HG03139 (cell line): ENCODE data around the gene ZNF792.
"Not testable (repeated sequence)": the region's sequence is repeated elsewhere in the genome, so short reads cannot be mapped to it uniquely, and the experiment has no call there.

ENCODE experiments used
- ATAC-seq: cut with Tn5 transposase; IDR thresholded peaks from one replicate; pipeline ENCODE4 v1.9.1; 2021; ENCODE audit not compliant: unreplicated experiment

Gene ZNF792

DNA sequence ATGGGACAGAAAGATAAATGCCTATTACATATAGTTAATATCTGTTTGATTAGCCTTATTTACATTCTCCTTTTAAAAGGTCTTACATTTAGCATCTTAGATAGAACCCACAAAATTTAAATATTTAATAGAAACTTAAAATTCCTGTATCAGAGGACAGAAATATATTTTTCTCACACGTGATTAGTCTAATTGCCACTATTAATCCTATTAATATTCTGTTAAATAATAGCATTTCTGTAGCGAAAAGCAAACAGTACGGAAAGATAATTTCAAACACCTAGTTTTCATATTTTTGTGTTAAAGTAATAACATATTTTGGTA, 37.7 kb downstream of the ZNF792 start:
- ATAC-seq = no peak

DNA sequence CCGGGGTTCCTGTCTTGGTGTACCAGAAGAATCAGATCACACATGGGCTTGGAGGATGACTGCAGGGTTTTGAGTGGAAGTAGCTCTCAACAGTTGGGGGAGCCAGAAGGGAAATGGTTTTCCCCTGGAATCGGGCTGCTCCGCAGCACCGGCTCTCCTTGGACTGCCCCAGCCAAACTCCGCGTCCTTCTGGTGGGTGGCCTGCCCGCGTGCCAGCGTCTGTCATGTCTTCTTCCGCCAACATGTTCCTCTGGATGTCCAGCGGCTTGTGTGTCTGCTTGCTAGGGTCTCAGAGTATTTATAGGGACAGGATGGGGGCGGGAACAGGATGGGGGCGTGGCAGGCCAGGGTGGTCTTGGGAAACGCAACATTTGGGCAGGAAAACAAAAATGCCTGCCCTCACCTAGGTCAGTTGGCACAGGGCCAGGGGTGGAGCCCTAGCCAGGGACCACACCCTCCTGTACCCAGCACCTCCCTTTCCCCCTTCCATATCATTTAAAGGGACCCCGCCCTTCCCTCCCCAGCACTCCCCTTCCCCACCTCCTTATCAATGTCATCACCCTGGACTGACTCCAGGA, 38.7 kb downstream of the ZNF792 start:
- ATAC-seq = no peak

DNA sequence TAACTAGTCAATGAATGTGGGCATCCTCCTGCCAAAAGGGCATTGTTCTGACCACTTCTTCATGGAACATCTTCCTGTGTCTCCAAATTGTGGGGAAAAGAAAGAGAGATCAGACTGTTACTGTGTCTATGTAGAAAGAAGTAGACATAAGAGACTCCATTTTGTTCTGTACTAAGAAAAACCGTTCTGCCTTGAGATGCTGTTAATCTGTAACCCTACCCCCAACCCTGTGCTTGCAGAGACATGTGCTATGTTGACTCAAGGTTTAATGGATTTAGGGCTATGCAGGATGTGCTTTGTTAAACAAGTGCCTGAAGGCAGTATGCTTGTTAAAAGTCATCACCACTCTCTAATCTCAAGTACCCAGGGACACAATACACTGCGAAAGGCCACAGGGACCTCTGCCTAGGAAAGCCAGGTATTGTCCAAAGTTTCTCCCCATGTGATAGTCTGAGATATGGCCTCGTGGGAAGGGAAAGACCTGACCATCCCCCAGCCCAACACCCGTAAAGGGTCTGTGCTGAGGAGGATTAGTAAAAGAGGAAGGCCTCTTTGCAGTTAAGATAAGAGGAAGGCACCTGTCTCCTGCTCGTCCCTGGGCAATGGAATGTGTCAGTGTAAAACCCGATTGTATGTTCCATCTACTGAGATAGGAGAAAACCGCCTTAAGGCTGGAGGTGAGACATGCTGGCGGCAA, 43.8 kb downstream of the ZNF792 start:
- ATAC-seq = not testable (repeated sequence)

DNA sequence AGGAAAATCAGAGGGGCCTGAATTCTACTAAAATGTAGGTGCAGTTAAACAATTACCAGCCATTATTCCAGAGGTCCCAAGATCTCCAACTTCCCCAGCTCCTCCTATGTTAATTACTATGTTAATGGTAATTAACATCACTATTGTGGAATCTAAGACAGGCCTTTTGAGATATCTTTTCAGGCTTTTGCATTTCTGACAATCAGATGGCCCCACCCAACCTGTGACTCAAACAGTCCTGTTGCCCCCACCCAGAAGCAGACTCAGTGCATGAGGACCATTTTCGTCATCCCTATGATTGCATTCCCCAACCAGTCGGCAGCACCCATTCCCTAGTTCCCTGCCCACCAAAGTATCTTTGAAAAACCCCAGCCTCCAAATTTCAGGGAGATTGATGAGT, 45.8 kb downstream of the ZNF792 start:
- no peak for ATAC-seq

DNA sequence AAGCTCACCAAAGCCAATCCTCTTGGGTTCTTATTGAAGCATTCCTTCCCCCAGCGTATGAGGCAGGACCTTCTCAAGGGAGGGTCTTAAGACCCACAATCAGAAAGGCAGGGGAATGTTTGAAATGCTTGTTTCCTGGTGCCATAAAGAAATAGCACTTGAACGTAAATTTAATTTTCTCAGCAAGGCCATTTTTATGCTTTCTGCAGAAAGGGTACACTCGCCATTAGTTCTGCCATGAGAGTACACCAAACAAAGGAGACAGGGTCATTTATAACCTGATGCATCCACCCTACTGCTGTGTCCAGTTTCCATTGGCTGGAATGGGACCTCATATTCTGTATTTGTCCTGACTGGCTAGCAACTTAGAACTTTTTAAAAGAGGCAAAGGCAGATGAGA, 46.9 kb downstream of the ZNF792 start:
- ATAC-seq = not testable (repeated sequence)

DNA sequence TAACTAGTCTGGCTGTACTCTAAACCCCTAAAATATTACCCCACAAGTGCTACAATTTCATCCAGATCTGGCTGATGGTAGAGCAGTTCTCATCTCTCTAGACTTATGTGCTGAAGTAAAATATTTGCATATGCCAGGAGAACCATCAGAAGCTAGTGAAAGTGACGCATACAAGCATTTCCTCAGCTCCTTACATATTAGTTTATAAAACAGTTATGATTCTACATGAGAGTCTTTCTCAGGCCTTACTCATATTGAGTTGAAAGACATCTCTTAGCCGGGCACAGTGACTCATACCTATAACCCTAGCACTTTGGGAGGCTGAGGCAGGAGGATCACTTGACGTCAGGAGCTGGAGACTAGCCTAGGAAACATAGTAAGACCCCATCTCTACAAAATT, 53.3 kb downstream of the ZNF792 start:
- ATAC-seq = no peak
